Nephron (organoid): ENCODE measurements around the gene CAMK2G.

Experiments used
- H3K27ac Mint-ChIP-seq, 3 experiments: 2 replicates each; pipeline ENCODE4 v1.8.0; 2020; ENCODE audit warnings: mixed read lengths in 3 of 3, mild to moderate bottlenecking in 2 of 3, moderate library complexity in 1 of 3
- H3K27me3 Mint-ChIP-seq: 2 replicates; pipeline ENCODE4 v1.8.0; 2021; ENCODE audit warnings: low read depth, mild to moderate bottlenecking, moderate library complexity, mixed read lengths
- H3K36me3 Mint-ChIP-seq: 2 replicates; pipeline ENCODE4 v1.8.0; 2020; ENCODE audit warnings: low read depth, mixed read lengths
- H3K4me1 Mint-ChIP-seq: 2 replicates; pipeline ENCODE4 v1.8.0; 2020; ENCODE audit warnings: mixed read lengths
- H3K4me3 Mint-ChIP-seq, 3 experiments: 2 replicates each; pipeline ENCODE4 v1.8.0; 2020; ENCODE audit warnings: mild to moderate bottlenecking in 3 of 3, mixed read lengths in 3 of 3, moderate library complexity in 2 of 3
- H3K9me3 Mint-ChIP-seq: 2 replicates; pipeline ENCODE4 v1.8.0; 2020; ENCODE audit warnings: mixed read lengths
- CTCF ChIP-seq, 3 experiments: fragments of 200-600 bp; sonication (generic); IDR thresholded peaks; one replicate each; pipeline ENCODE4 v1.5.0; 2021; ENCODE audit warnings: antibody characterized with exemption in 3 of 3; ENCODE audit not compliant: unreplicated experiment in 3 of 3

Gene CAMK2G

GRCh38 chr10:73878365-73878764 is 4.0 kb upstream of the CAMK2G start:
- no peak overlapping the region for H3K4me3 Mint-ChIP-seq
- no peak for TF ChIP-seq CTCF (IDR thresholded peaks at IDR 0.05; ENCODE audit: unreplicated experiment in 3 of 3)
- H3K4me1 Mint-ChIP-seq = peaks cover 12% of the 10 kb centered on the region
- no peak overlapping the region for H3K27ac Mint-ChIP-seq
- no peaks in the 10 kb centered on the region for H3K36me3 Mint-ChIP-seq
- H3K9me3 Mint-ChIP-seq = no peaks in the 10 kb centered on the region
- H3K27me3 Mint-ChIP-seq = peaks cover 30% of the 10 kb centered on the region

GRCh38 chr10:73877533-73878160 is 3.3 kb upstream of the CAMK2G start:
- peaks cover 18% of the 10 kb centered on the region for H3K4me1 Mint-ChIP-seq
- H3K9me3 Mint-ChIP-seq = no peaks in the 10 kb centered on the region
- TF ChIP-seq CTCF (IDR thresholded peaks at IDR 0.05; ENCODE audit: unreplicated experiment in 3 of 3) = no peak
- H3K27ac Mint-ChIP-seq = no peak overlapping the region
- H3K27me3 Mint-ChIP-seq = peaks cover 30% of the 10 kb centered on the region
- peak overlapping the region; percentile 13 to 43 (median 17) for H3K4me3 Mint-ChIP-seq
- peaks cover 2% of the 10 kb centered on the region for H3K36me3 Mint-ChIP-seq

- peaks cover 22% of the 10 kb centered on the region for H3K4me1 Mint-ChIP-seq
- H3K9me3 Mint-ChIP-seq = no peaks in the 10 kb centered on the region
- H3K36me3 Mint-ChIP-seq = peaks cover 5% of the 10 kb centered on the region
- peaks cover 30% of the 10 kb centered on the region for H3K27me3 Mint-ChIP-seq
- no peak overlapping the region for H3K27ac Mint-ChIP-seq
- TF ChIP-seq CTCF (IDR thresholded peaks at IDR 0.05; ENCODE audit: unreplicated experiment in 3 of 3) = no peak
- peak overlapping the region in 2 of 3 experiments; percentile 13 to 43 for H3K4me3 Mint-ChIP-seq
Observed at GRCh38 chr10:73876971-73877370, 2.6 kb upstream of the CAMK2G start.

GRCh38 chr10:73876566-73876965 is 2.2 kb upstream of the CAMK2G start:
- H3K27ac Mint-ChIP-seq = no peak overlapping the region
- peaks cover 5% of the 10 kb centered on the region for H3K36me3 Mint-ChIP-seq
- peaks cover 30% of the 10 kb centered on the region for H3K27me3 Mint-ChIP-seq
- TF ChIP-seq CTCF (IDR thresholded peaks at IDR 0.05; ENCODE audit: unreplicated experiment in 3 of 3) = no peak
- no peaks in the 10 kb centered on the region for H3K9me3 Mint-ChIP-seq
- peak overlapping the region in 2 of 3 experiments; percentile 14 to 43 for H3K4me3 Mint-ChIP-seq
- peaks cover 26% of the 10 kb centered on the region for H3K4me1 Mint-ChIP-seq

GRCh38 chr10:73876157-73876556 is 1.8 kb upstream of the CAMK2G start:
- no peak for TF ChIP-seq CTCF (IDR thresholded peaks at IDR 0.05; ENCODE audit: unreplicated experiment in 3 of 3)
- no peak overlapping the region for H3K27ac Mint-ChIP-seq
- peaks cover 27% of the 10 kb centered on the region for H3K27me3 Mint-ChIP-seq
- H3K4me3 Mint-ChIP-seq = peak overlapping the region; percentile 63 to 71 (median 66)
- H3K36me3 Mint-ChIP-seq = peaks cover 5% of the 10 kb centered on the region
- H3K9me3 Mint-ChIP-seq = no peaks in the 10 kb centered on the region
- H3K4me1 Mint-ChIP-seq = peaks cover 26% of the 10 kb centered on the region

GRCh38 chr10:73875139-73875475 is 752 bp upstream of the CAMK2G start:
- TF ChIP-seq CTCF (IDR thresholded peaks at IDR 0.05; ENCODE audit: unreplicated experiment in 3 of 3) = no peak
- H3K4me1 Mint-ChIP-seq = peaks cover 26% of the 10 kb centered on the region
- H3K27me3 Mint-ChIP-seq = peaks cover 22% of the 10 kb centered on the region
- peaks cover 14% of the 10 kb centered on the region for H3K36me3 Mint-ChIP-seq
- no peaks in the 10 kb centered on the region for H3K9me3 Mint-ChIP-seq
- no peak overlapping the region for H3K27ac Mint-ChIP-seq
- peak overlapping the region; percentile 77 to 81 (median 80) for H3K4me3 Mint-ChIP-seq
